HT1080 (cell line): Measurements from ENCODE around the gene IP6K3. TPM values are rescaled to one million over a fixed set of nuclear protein-coding genes. Genes with fewer than 3 reads are reported as not detected.

ENCODE experiments used
- DNase-seq: peaks from one replicate; pipeline ENCODE4 v3.0.0-alpha.2; 2015; ENCODE audit warnings: low read depth
- total RNA-seq: library from RNA; depleted of rRNA; stranded (reverse); fragments of >200 nt; shearing (Covaris generic); gene quantifications from 2 replicates; pipeline ENCODE4 v1.2.3, GENCODE V29; 2014

Gene IP6K3
- total RNA-seq, 1 experiment from 2014 or later = not detected

- DNase-seq = no peak
These were observed 55.1 kb downstream of the IP6K3 start for GRCh38 chr6:33691456-33692077.

- DNase-seq = no peak
These were observed 55.9 kb downstream of the IP6K3 start for GRCh38 chr6:33690766-33691165.

- DNase-seq = no peak
These were observed 56.8 kb downstream of the IP6K3 start for GRCh38 chr6:33689879-33690278.

DNA sequence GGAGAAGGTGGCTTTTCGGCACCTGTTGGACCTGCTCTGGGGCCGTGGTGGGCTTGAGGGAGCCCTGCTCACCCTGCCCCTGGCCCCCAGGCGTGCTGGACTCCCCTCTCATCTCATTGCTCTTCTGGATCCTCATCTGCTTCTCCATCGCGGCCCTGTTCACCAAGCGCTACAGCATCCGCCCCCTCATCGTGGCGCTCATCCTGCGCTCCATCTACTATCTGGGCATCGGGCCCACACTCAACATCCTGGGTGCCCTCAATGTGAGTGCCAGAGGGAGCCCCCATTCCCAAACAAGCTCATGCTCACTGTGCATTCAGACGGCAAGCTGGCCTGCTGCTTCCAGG lies 57.6 kb downstream of the IP6K3 start:
- no peak for DNase-seq

DNA sequence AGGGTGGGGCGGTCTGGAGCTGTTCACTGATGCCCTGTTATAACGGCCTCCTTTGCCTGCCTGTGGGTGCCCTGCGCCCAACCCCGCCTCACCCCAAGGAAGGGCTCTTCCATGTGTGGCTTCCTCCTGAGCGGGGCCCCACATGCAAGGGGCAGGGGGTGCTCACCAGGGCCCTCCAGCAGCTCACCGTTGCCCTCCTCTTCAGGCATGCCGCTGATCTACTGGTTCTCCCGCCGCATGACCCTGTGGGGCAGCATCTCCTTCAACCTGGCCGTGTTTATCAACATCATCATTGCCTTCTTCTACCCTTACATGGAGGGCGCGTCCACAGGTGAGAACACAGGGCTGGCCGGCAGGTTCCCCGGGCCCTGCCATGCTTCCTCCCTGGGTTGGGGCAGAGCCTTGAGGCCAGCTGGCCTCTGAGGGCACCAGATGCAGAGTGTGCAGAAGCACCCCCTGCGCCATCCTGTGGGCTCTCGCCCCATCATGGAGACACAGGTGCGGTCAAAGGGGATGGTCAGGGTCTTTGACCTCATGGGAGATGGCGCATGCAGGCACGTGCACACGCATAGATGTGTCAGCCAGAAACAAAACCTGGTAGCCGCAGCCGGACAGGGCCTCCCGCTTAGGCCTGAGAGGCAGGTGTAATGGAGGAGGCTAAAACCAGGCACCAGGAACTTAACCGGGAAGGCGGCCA lies 58.1 kb downstream of the IP6K3 start:
- DNase-seq = no peak

DNA sequence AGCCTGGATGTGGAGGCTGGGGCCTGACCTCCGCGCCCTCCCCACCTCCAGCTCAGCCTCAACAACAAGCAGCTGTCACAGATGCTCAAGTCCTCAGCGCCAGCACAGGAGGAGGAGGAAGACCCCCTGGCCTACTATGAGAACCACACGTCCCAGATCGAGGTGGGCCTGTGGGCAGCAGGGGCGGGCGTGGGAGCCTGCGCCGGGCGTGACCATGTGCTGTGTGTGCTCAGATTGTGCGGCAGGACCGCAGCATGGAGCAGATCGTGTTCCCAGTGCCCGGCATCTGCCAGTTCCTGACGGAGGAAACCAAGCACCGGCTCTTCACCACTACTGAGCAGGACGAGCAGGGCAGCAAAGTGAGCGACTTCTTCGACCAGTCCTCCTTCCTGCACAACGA lies 58.7 kb downstream of the IP6K3 start:
- no peak for DNase-seq

DNA sequence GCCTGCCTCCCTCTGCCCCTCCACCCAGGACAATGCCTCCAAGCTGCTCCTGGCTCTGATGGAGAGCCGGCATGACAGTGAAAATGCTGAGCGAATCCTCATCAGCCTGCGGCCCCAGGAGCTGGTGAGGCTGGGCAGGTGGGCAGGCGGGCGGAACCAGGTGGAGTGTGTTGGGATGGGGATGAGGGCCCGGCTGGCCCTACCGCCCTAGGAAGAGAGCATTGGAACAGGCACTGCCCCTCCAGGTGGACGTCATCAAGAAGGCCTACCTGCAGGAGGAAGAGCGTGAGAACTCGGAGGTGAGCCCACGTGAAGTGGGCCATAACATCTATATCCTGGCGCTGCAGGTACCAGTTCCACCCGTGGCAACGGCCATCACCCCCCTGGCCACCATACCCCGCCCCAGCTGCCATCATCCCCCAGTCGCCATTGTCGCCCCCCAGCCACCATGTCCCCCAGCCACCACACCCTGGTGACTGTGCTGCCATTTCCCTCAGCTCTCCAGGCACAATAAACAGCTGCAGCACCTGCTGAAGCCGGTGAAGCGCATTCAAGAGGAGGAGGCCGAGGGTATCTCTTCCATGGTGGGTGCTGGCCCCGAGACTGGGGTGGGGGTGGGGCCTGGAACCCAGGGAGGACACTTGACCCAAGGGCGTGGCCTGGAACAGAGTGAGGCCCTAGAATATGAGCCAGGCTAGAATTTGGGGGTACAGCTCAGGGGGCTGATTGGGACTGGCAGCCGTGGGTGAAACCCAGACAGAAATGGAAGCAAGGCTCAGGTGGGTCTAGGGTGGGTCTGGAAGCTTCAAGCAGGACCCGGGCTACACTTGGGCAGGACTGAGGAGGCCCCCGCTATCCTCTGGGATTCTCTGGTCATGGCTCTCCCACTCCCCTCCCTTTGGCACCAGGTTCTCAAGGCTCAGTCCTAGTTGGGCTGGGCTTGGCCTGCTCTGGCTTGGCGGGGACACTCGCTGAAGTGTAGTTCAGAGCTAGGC lies 59.4 kb downstream of the IP6K3 start:
- DNase-seq = no peak

DNA sequence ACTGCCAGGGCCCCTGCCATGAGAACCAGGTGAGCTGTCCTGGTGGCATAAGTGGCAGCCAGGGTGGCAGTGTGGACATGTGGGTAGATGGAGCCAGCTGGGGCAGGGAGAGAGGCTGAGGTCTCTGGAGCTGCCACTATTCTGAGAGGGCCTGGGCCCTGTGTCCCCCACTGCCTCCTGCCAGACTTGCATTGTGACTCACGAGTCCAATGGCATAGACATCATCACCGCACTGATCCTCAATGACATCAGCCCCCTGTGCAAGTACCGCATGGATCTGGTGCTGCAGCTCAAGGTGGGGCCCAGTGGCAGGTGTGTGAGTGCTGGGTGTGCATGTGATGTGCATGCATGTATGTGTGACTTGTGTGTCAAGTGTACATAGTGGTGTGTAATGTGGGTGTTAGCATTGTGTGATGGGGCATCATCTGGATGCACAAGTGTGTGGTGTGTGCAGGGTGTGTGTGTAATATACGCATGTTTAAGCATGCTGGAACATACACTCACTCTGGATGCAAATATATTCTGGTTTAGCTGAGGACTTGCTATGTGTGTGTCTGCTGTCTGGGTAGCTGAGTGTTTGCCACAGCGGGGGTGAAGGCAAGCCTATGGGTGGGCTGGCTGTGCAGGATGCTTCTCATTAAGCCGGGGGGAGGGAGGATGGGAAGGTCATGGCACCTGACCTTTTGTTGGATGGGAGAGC lies 60.3 kb downstream of the IP6K3 start:
- no peak for DNase-seq

GRCh38 chr6:33685411-33686224 lies 61.1 kb downstream of the IP6K3 start:
- DNase-seq = no peak

DNA sequence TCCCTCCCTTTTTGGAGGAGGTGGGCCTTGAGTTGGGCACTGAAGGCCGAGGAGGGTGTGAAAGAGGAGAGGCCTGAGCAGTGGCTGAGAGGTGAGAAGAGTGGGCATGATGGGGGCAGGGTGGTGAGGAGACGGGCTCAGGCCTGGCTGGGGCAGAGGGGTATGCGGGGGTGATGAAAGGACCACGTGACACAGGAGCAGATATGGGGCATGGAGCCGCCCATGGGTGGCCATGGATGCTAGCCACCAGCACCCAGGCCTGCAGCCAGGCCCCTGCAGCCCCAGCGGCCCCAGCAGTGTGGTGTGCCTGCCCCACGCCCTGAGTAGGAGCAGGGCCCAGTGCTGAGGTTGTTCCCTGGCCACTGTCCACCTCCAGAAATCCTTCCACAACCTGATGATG lies 61.7 kb downstream of the IP6K3 start:
- no peak for DNase-seq

DNA sequence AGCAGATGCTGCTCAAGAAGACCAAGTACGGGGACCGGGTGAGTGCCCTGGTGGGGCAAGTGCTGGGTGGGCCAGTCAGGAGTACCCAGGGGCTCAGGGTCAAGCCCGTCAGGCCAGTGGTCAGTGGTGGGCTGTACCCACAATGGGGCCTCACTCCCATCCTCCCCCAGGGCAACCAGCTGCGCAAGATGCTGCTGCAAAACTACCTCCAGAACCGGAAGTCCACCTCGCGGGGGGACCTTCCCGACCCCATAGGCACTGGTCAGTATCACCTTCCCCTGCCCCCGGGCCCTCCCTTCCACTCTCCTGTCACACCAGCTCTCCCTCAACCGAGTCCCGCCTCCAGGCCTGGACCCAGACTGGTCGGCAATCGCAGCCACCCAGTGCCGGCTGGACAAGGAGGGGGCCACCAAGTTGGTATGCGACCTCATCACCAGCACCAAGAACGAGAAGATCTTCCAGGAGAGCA lies 62.2 kb downstream of the IP6K3 start:
- DNase-seq = no peak

GRCh38 chr6:33683576-33684427 lies 62.9 kb downstream of the IP6K3 start:
- DNase-seq = no peak

DNA sequence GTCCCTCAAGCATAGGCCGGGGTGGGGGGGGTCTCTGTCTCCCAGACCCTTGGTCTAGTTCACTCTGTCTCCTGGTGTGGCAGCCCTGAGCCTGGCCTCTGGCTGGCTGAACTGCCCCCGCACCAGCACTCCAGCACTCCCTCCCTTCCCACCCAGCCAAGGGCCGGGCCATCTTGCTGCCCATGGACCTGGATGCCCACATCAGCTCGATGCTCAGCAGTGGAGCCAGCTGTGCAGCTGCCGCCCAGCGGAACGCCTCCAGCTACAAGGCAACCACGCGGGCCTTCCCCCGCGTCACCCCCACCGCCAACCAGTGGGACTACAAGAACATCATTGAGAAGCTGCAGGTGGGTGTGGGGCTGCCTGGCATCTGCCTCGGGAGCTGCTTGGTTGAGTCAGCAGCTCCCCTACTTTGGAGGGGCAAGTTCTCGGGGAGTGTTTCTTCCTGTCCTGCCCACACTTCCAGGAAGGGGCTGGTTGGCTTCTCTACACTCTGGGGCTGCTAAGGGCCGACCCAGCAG lies 63.6 kb downstream of the IP6K3 start:
- DNase-seq = peak; percentile 18

DNA sequence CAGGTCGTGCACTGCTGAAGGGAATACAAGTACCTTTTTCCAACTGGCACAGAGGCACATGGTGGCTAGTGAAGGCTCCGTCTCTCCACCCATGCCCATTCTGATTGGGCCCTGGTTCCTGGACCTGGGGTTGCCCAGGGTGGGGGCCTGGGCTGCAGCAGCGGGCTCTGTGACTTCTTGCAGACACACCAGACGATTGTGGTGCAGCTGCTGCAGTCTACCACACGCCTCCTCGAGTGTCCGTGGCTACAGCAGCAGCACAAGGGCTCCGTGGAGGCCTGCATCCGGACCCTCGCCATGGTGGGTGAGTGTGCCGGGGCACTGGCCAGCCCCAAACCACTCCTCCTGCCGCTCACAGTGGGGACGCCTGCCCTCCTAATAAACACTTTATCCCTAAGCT lies 64.4 kb downstream of the IP6K3 start:
- DNase-seq = no peak

DNA sequence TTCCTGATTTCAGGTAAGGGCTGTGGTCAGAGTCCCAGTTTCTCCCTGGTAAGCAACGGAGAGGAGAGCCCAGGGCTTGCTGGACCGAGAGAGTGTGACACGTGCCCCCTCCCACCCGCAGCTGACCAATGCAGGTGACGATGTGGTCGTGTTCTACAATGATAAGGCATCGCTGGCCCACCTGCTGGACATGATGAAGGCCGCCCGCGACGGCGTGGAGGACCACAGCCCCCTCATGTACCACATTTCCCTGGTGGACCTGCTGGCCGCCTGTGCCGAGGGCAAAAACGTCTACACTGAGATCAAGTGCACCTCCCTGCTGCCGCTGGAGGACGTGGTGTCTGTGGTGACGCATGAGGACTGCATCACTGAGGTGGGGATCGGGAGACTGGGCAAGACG lies 66.9 kb downstream of the IP6K3 start:
- DNase-seq = no peak

DNA sequence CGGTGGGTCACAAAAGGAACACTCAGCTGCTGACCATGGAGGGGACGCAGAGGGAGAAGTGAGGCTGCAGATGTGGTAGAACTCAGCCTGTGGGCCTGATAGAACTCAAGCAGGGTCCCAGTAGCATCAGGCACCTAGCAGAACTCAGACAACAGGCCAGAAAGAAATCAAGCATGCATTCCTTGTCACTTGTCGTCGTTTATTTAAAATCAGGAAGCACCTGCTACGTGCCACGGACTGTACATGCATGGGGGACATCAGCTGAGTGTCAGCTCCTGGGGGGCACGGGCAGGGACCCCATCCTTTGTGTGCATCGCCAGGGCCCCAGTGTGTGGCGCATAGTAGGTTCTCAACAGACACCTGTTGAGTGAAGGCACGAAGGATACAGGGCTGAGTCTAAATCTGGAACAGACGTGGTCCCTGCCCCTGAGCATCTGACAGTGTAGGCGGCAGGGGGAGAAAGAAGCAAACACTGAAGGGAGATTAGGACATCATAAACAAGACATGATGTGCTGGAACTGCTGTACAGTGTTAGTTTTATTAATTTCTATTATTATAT lies 67.7 kb downstream of the IP6K3 start:
- DNase-seq = no peak

DNA sequence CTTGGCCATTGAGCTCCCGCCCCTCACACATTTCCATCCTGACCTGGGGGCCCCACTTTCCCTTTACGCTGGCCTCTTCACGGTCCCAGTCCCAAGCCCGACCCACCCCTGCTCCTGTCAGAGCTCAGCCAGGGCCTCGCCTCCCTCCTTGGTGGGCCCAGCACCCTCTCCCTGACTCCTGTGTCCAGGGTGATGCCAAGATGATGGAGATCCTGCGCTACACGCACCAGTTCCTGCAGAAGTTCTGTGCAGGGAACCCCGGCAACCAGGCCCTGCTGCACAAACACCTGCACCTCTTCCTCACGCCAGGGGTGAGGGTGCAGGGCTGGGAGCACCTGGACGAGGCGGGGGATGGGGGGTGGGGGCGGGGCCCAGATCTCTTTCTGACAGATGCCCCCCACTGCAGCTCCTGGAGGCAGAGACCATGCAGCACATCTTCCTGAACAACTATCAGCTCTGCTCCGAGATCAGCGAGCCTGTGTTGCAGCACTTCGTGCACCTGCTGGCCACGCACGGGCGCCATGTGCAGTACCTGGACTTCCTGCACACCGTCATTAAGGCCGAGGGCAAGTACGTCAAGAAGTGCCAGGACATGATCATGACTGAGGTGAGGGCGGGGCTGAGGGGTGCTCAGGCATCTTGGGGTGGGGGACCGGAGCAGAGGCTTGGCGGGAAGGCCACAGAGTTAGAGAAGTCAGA lies 68.3 kb downstream of the IP6K3 start:
- DNase-seq = no peak

- DNase-seq = no peak
These were observed 69.0 kb downstream of the IP6K3 start for GRCh38 chr6:33677689-33678088.
